Nephron progenitor cell (in vitro differentiated cells): Measurements from ENCODE around the gene ZDHHC7.
A peak's percentile ranks its signal among the peaks of the same experiment; 100 is the strongest.

Experiments used
- DNase-seq: peaks from one replicate; pipeline ENCODE4 v3.0.0; 2021
- H3K27ac Mint-ChIP-seq: 2 replicates; pipeline ENCODE4 v1.8.0; 2021; ENCODE audit warnings: mild to moderate bottlenecking, moderate library complexity, mixed read lengths
- H3K27me3 Mint-ChIP-seq: 2 replicates; pipeline ENCODE4 v1.8.0; 2021; ENCODE audit warnings: mild to moderate bottlenecking, low read depth, mixed read lengths; ENCODE audit not compliant: poor library complexity
- H3K36me3 Mint-ChIP-seq: 2 replicates; pipeline ENCODE4 v1.8.0; 2021; ENCODE audit warnings: low read depth, mixed read lengths
- H3K4me1 Mint-ChIP-seq: 2 replicates; pipeline ENCODE4 v1.8.0; 2021; ENCODE audit warnings: mixed read lengths
- H3K4me3 Mint-ChIP-seq: 2 replicates; pipeline ENCODE4 v1.8.0; 2021; ENCODE audit warnings: mild to moderate bottlenecking, moderate library complexity, mixed read lengths
- H3K9me3 Mint-ChIP-seq: 2 replicates; pipeline ENCODE4 v1.8.0; 2021; ENCODE audit warnings: mild to moderate bottlenecking, moderate library complexity, mixed read lengths
- TF ChIP-seq, protein P1 (sequence below): fragments of 200-600 bp; sonication (generic); IDR thresholded peaks from 2 replicates; pipeline ENCODE4 v1.5.0; 2021; ENCODE audit warnings: antibody characterized with exemption

ZDHHC7 gene

GRCh38 chr16:85049706-85050305 is 38.5 kb upstream of the ZDHHC7 start:
- Mint-ChIP-seq H3K36me3 (peaks cover 4% of the 10 kb centered on the region), H3K4me1 (peaks cover 45% of the 10 kb centered on the region), H3K4me3 (no peak overlapping the region), H3K9me3 (no peaks in the 10 kb centered on the region), H3K27me3 (peaks cover 13% of the 10 kb centered on the region), H3K27ac (no peak overlapping the region)
- DNase-seq, result no peak
- TF ChIP-seq, protein P1, sequence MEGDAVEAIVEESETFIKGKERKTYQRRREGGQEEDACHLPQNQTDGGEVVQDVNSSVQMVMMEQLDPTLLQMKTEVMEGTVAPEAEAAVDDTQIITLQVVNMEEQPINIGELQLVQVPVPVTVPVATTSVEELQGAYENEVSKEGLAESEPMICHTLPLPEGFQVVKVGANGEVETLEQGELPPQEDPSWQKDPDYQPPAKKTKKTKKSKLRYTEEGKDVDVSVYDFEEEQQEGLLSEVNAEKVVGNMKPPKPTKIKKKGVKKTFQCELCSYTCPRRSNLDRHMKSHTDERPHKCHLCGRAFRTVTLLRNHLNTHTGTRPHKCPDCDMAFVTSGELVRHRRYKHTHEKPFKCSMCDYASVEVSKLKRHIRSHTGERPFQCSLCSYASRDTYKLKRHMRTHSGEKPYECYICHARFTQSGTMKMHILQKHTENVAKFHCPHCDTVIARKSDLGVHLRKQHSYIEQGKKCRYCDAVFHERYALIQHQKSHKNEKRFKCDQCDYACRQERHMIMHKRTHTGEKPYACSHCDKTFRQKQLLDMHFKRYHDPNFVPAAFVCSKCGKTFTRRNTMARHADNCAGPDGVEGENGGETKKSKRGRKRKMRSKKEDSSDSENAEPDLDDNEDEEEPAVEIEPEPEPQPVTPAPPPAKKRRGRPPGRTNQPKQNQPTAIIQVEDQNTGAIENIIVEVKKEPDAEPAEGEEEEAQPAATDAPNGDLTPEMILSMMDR, result no peak

- Mint-ChIP-seq H3K27me3 (peaks cover 13% of the 10 kb centered on the region), H3K36me3 (peaks cover 4% of the 10 kb centered on the region), H3K9me3 (no peaks in the 10 kb centered on the region), H3K4me3 (no peak overlapping the region), H3K27ac (no peak overlapping the region), H3K4me1 (peaks cover 45% of the 10 kb centered on the region)
- no peak for DNase-seq
- TF ChIP-seq, protein P1, result no peak
Measured at GRCh38 chr16:85048921-85049562, 37.7 kb upstream of the ZDHHC7 start.

DNA sequence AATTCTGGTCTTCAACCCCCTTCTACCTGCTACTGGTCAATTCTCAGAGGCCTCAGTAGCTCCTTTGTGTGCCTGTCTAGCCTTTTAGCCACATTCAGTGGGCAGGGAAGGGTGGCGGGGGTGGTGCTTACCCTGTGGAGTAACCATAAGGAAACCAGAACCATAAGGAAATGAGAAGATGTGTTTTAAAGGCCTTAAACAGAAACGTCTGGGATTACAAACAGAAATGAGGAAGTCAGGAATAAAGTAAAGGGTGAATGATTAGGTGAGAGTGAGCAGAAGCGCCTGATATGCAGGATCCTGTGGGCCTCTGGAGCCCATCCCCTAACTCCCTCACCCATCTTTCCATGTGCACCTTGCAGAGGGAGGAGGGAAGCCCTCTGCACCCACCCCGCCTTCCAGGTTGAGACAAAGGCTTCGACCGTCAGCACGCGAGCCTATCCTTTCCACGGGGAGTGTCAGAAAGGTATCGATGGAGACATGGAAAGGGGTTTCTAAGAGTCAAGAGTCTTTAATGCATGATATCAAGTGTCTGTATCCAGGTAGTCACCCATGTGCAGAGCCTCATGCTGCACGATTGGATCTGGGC is 36.6 kb upstream of the ZDHHC7 start:
- H3K36me3 Mint-ChIP-seq, result peaks cover 4% of the 10 kb centered on the region
- H3K27me3 Mint-ChIP-seq, result peaks cover 13% of the 10 kb centered on the region
- H3K4me1 Mint-ChIP-seq, result peaks cover 45% of the 10 kb centered on the region
- TF ChIP-seq, protein P1, result no peak
- no peak overlapping the region for H3K27ac Mint-ChIP-seq
- H3K4me3 Mint-ChIP-seq, result no peak overlapping the region
- no peak for DNase-seq
- no peaks in the 10 kb centered on the region for H3K9me3 Mint-ChIP-seq

- no peaks in the 10 kb centered on the region for H3K9me3 Mint-ChIP-seq
Measured at GRCh38 chr16:85046931-85047866, 35.9 kb upstream of the ZDHHC7 start.

DNA sequence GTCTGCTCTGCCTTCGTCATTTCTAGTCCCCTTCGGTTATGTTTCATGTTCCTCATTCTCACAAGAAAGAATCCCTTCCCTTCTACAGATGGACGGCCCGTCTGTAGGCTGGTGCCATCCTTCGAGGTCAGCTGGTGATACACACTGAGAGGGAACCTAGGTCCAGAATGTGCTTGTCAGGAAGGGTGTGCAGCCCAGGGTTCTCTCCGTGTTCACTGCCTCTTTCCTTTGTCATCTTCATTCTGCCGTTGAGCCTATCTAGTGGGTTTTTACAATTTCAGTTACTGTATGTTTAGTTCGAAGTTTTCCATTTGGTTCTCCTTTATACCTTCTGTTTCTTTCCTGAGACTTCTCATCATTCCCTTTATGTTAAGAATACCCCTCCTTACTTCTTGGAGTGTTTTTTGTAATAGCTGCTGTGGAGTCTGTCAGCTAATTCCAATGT is 35.2 kb upstream of the ZDHHC7 start:
- TF ChIP-seq, protein P1, result no peak
- Mint-ChIP-seq H3K27me3 (peaks cover 8% of the 10 kb centered on the region), H3K36me3 (peaks cover 4% of the 10 kb centered on the region), H3K9me3 (no peaks in the 10 kb centered on the region), H3K4me3 (no peak overlapping the region), H3K4me1 (peaks cover 51% of the 10 kb centered on the region), H3K27ac (no peak overlapping the region)
- no peak for DNase-seq

More at GRCh38 chr16:85046931-85047866, 35.9 kb upstream of the ZDHHC7 start:
- Mint-ChIP-seq H3K27ac (peak overlapping the region; percentile 65), H3K36me3 (peaks cover 4% of the 10 kb centered on the region), H3K4me3 (no peak overlapping the region), H3K27me3 (peaks cover 13% of the 10 kb centered on the region), H3K4me1 (peaks cover 49% of the 10 kb centered on the region)
- no peak for DNase-seq
- TF ChIP-seq, protein P1, result no peak
